Measurements from ENCODE around the gene GTPBP8.

DNA sequence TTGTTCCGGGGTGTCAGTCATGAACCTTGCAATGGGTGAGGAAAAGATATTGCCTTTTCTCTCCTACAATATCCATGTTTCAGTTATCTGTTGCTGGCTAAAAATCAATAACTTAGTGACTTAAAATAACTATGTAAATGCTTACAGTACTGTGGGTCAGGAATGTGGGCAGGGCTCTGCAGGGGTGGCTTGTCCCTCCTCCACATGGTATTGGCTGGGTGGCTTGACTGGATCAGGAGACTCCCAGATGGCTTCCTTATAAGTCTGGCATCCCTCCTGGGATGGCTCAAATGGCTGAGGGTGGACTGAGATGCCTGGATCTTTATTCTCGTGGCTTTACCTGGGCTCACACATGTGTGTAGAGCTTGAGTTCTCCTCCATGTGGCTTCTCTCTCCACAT lies 47.5 kb downstream of the GTPBP8 start:
- TF ChIP-seq CTCF (IDR thresholded peaks at IDR 0.05) (no peak), POLR2A (IDR thresholded peaks at IDR 0.05) (no peak)
